M059J (cell line): ENCODE results near the gene RGPD3. TPM values are rescaled to one million over a fixed set of nuclear protein-coding genes. Genes with fewer than 3 reads are reported as not detected.
"Not testable (repeated sequence)": the region's sequence is repeated elsewhere in the genome, so short reads cannot be mapped to it uniquely, and the experiment has no call there.

ENCODE experiments used
- DNase-seq: peaks from one replicate; pipeline ENCODE4 v3.0.0-alpha.2; 2012; ENCODE audit warnings: low read depth
- total RNA-seq: library from RNA; depleted of rRNA; stranded (reverse); fragments of >200 nt; shearing (Covaris generic); gene quantifications from 2 replicates; pipeline ENCODE4 v1.2.3, GENCODE V29; 2014

The RGPD3 gene
- total RNA-seq, 1 experiment from 2014 or later: 0.05 TPM

- not testable (repeated sequence) for DNase-seq
These were observed 18.6 kb upstream of the RGPD3 start, which contains the start of gene CD8B2 for GRCh38 chr2:106486551-106487385. CD8B2 (plus strand) TSS chr2:106487364; CDS start chr2:106487427, 63 bp downstream.

DNA sequence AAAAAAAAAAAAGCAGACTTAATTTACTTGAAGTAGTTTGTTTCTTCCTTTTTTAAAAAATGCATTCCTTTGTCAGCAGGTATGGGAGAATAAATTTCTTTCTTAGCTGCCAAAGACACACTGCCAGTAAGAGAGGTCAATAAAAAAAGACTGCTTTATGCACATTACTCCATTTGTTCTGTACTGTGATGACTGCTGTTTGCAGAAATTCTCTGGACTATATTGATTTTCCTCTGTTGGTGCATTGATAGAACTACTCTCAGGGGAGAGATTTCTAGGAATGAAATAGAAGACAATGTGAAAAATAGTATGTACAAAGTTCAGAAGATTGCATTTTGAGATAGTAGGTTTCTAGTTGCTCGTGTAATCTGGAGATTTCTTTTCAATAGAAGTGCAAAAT is 11.3 kb upstream of the RGPD3 start:
- DNase-seq: not testable (repeated sequence)

DNA sequence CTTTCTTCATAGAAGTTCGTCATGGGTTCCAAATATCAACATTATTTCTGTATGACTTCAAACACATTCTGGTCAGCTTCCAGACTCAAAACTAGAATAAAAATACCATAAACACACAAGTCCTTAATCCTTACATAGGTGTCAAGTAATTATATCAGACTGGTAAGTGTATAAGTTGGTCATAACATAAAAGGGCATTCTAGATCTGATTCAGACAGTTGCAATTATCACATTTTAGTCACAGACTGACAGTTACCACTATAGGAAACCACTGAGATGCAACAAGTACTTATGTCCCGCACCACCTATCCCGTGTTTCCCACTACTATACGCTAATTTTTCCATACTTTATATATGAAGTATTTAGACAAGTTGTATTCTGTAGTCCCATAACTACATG is 9.4 kb upstream of the RGPD3 start:
- not testable (repeated sequence) for DNase-seq

- not testable (repeated sequence) for DNase-seq
These were observed 2.4 kb upstream of the RGPD3 start for GRCh38 chr2:106470658-106471057.

- DNase-seq: not testable (repeated sequence)
These were observed 697 bp downstream of the RGPD3 start for GRCh38 chr2:106467516-106467915.

- not testable (repeated sequence) for DNase-seq
These were observed 6.3 kb downstream of the RGPD3 start for GRCh38 chr2:106461882-106462281.

DNA sequence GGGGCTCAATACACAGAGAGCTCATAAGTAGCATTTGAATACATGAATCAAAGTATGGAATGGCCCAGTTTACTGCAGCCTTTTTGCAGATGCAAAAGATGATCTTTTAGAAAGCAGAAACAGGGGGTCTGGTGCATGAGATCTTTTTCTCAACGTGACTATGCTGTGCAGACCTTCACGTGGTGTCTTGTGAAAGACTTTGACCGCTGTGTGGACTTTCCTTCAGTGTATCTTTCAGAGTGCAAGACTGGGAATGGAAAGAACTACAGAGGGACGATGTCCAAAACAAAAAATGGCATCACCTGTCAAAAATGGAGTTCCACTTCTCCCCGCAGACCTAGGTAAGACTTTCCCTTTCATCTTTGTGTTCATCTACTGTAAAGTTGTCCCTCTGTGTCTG is 77.5 kb downstream of the RGPD3 start:
- DNase-seq: not testable (repeated sequence)

GRCh38 chr2:106388814-106389410 is 79.3 kb downstream of the RGPD3 start:
- not testable (repeated sequence) for DNase-seq

- not testable (repeated sequence) for DNase-seq
These were observed 83.7 kb downstream of the RGPD3 start for GRCh38 chr2:106384548-106384947.

GRCh38 chr2:106381867-106382266 is 86.3 kb downstream of the RGPD3 start:
- not testable (repeated sequence) for DNase-seq

GRCh38 chr2:106379567-106379966 is 88.6 kb downstream of the RGPD3 start:
- DNase-seq: not testable (repeated sequence)

GRCh38 chr2:106369182-106369581 is 99.0 kb downstream of the RGPD3 start:
- not testable (repeated sequence) for DNase-seq

DNA sequence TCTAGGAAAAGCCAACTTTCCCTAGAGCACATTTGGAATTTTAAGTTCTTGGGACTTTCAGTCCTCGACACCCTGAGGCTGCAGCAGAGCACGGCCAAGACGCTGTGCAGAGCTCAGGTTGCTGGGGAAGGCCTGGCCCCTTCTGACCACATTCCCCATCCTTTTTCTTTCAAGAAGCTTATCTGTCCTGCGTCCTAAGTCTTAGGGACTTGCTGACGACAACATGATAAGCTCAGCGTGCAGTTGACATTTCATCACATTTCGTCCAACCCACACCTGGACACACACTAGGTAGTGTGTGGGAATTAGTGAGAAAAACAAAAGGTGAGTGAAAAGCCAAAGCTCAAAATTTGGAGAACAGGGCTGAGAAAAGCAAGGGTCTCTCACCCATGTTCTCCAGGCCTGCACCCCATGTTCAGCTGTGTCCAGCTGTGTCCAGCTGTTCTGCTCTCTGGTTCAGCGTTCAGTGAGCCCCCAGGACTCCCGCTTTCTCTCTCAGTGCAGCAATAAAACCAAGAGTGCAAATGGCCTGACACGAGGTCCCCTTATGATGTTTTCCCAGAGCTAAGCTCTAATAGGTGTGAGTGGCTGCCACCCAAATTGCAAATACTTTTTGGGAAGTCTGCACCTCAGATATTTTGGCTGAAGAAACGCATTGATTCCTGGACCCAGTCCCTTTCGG is 101.9 kb downstream of the RGPD3 start:
- no peak for DNase-seq

DNA sequence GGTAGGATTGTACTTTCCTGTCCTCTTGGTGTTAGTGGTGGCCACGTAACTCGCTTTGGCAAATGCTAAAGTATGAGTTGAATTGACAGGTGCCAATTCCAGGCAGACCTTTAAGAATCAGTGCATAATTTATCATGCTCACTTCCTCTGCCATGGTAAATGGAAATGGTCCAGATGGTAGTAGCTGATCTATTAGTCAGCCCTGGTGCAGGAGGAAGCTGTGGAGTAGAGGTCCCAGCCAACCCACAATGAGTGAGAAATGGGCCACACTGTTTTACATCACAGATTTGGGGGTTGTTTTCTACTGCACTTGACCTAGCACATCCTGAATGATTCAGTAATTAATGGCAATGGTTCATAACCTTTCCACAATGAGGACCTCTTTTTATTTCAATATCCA is 104.4 kb downstream of the RGPD3 start:
- DNase-seq: no peak

DNA sequence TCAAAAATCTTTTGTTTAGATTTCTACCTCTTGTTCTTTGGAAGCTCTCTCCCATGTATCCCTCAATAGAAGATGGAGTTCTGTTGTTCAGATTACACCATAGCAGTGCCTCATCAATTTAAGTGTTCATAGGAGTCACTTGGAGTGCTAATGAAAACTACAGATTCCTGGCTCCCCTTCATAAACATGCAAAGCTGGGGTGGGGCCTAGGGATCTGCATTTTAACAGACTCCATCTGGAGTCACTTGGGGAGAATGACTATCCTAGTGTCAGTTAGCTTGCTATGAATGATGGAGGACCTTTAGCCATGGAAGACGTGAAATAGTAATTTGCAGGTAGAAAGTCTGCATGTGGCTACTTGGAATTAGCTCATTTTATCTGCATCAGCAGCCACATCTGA is 105.4 kb downstream of the RGPD3 start:
- no peak for DNase-seq

DNA sequence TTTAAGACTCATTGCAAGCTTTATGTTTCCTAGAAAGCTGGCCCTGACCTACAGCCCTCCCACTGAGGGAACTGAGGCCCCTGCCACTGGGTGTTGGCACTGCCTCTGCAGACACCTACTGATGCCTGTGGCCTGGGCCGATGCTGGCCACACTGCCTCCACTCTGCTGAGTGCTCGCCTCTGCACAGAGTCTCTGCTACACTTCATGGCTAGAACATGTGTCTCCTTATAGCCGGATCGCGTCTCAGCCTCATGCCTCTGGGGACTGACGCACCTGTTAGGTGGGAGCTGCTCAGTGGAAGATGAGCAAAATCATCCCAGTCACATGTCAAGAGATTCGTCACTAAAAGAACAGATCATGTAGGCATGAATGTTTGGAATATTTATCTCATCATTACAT is 108.7 kb downstream of the RGPD3 start:
- DNase-seq: no peak

- DNase-seq: no peak
These were observed 109.7 kb downstream of the RGPD3 start for GRCh38 chr2:106358521-106358920.

DNA sequence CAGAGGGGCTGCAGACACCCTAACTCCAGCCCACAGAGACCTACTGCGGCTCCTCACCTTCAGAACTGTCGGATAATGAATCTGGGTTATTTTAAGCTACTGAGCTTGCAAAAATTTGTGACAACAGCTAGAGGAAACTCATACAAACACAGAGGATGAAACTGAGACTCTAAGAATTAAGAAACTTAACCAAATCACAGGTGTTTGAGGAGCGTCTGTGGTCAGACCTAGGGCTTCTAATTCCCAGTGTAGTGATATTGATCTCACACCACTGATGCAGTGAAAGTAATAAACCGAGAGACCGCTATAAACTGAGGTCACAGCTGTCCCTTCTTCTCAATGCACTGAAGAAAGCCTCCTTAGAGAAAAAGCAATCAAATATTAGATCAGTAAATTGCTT is 110.1 kb downstream of the RGPD3 start:
- DNase-seq: no peak

GRCh38 chr2:106356291-106356690 is 111.9 kb downstream of the RGPD3 start:
- no peak for DNase-seq

DNA sequence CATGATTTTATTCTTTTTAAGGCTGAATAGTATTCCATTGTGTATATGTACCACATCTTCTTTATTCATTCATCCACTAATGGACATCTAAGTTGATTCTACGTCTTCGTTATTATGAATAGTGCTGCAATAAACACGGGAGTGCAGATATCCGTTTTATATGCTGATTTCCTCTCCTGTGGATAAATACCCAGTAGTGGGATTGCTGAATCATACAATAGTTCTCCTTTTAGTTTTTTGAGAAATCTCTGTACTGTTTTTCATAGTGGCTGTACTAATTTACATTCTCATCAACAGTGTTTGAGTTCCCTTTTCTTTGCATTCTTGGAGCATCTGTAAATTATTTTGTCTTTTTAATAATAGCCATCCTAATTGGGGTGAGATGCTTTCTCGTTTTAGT is 114.5 kb downstream of the RGPD3 start:
- no peak for DNase-seq

DNA sequence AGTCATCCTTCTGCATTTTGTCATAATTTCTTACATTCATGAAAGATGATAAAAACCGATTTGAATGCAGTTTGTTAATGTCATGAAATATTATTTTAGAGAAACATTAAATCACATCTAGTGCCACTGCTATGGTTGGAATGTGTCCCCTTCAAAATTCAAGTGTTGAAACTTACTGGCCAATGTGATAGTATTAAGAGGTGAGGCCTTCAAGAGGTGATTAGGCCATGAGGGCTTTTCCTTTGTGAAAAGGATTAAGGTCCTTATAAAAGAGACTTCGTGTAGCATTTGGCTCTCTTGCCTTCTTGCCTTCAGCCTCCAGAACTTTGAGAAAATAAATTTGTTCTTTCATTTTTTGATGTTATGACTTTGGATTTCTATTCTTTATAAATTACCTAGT is 117.2 kb downstream of the RGPD3 start:
- no peak for DNase-seq

DNA sequence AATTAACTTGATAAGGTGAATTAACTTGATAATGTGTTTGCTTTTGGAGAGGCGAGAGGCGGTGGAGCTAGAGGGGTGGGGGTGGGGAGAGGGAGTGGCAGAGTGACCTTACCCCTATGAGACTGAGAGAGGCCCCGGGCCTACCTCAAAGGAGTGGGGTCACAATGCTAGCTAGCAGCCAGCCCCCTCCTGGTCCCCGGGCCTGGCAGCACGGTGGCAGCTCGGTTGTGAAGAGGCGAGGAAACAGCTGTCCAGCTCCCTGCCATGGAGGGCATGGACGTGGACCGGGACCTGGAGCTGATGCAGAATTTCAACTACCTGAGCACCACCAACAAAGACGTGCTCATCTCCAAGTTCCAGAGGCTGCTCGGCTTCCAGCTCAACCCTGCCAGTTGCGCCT is 123.9 kb downstream of the RGPD3 start:
- no peak for DNase-seq

DNA sequence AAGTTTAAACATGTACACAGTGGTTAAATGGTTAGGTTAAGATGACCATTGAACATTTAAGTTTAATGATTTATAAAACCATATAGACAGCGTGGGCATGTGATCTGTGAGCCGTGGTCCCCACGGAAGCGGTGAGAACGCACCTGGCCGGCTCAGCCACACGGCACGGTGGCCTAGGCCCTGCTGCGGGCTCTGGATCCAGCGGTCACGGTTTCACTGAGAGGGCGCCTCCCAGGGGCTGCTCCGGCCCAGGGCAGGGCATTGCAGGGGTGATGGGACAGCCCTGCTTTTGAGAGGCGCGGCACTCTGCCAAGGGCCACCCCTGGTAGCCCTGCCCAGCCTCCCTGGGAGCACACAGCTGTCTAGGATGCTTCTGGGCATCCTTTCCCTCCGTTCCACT is 124.9 kb downstream of the RGPD3 start:
- DNase-seq: no peak
